ENCODE measurements around the gene FBN2. TPM values are rescaled to one million over a fixed set of nuclear protein-coding genes. Genes with fewer than 3 reads are reported as not detected.

Gene FBN2
- total and polyA plus RNA-seq, 7 experiments from 2014 or later = 0.07 to 6.8 (median 0.58) TPM; not detected in 2

DNA sequence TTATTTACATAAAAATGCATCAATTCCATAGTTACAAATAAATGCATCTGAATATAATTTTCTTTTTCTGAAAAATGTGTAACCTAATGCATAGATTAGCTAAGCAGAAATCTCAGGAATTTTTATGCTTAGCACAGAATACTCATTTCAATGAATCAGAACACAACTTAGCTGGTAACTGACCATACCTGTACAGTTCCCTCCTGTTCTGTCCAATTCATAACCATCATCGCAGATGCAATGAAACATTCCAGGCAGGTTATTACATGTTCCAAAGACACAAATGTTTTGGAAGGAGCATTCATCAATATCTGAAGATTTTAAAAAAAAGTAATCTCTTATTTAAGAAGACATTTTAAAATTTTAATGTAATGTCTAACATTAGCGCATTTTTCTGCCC lies 219.4 kb downstream of the FBN2 start:
- H3K27ac ChIP-seq (ENCODE audit: low read depth, low read length) = no peak overlapping the region
- intact Hi-C loops (cut with micrococcal nuclease) = no loop called here
- H3K4me3 Mint-ChIP-seq = no peak overlapping the region
- H3K4me1 ChIP-seq (ENCODE audit: control insufficient read depth in 2 of 2, insufficient read depth in 2 of 2, low read length in 2 of 2) = no peaks in the 10 kb centered on the region
- no peaks in the 10 kb centered on the region for H3K9me3 ChIP-seq (ENCODE audit: control insufficient read depth in 2 of 3, low read length in 3 of 3)
- no peaks in the 10 kb centered on the region for H3K27me3 ChIP-seq (ENCODE audit: control insufficient read depth in 2 of 2, insufficient read depth in 2 of 2, low read length in 2 of 2)
- peaks cover 0 to 6% (median 0%) of the 10 kb centered on the region in 5 donors for H3K27me3 Mint-ChIP-seq
- no peaks in the 10 kb centered on the region for H3K36me3 ChIP-seq (ENCODE audit: control insufficient read depth in 2 of 3, insufficient read depth in 3 of 3, low read length in 3 of 3)
- H3K27ac Mint-ChIP-seq = no peak overlapping the region
- no peak for DNase-seq
- peaks cover 0 to 9% (median 0%) of the 10 kb centered on the region in 11 donors for H3K9me3 Mint-ChIP-seq
- ChIA-PET CTCF (no interaction called here), POLR2A (no interaction called here)
- no peak for ATAC-seq
- no peak overlapping the region for H3K4me3 ChIP-seq (ENCODE audit: low read length)
- no peaks in the 10 kb centered on the region for H3K36me3 Mint-ChIP-seq
- no peaks in the 10 kb centered on the region for H3K4me1 Mint-ChIP-seq

DNA sequence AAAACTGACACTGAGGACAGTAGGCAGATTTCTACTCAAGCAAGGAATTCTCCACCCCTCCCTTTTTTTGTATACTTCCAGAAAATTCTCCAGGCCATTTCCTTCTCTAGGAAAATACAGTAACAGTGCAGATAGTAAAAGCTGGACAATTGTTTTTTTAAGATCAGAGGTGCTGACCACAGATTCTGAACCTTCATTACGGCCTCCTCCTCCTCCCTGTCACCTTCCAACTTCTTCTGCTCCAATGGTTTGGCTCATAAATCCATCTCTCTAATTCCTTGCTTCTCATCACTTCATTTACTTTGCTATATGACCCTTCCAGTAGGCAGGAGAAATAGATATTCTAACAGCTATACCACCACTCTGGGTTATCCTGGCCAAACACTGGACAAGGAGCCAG lies 220.6 kb downstream of the FBN2 start:
- H3K9me3 Mint-ChIP-seq = peaks cover 0 to 7% (median 0%) of the 10 kb centered on the region in 11 donors
- Histone ChIP-seq H3K27me3 (ENCODE audit: control insufficient read depth in 2 of 2, insufficient read depth in 2 of 2, low read length in 2 of 2) (no peaks in the 10 kb centered on the region), H3K36me3 (ENCODE audit: control insufficient read depth in 2 of 3, insufficient read depth in 3 of 3, low read length in 3 of 3) (no peaks in the 10 kb centered on the region), H3K4me3 (ENCODE audit: low read length) (no peak overlapping the region), H3K27ac (ENCODE audit: low read depth, low read length) (no peak overlapping the region), H3K9me3 (ENCODE audit: control insufficient read depth in 2 of 3, low read length in 3 of 3) (no peaks in the 10 kb centered on the region), H3K4me1 (ENCODE audit: control insufficient read depth in 2 of 2, insufficient read depth in 2 of 2, low read length in 2 of 2) (no peaks in the 10 kb centered on the region)
- no peak for DNase-seq
- no peak overlapping the region for H3K27ac Mint-ChIP-seq
- ATAC-seq = no peak
- ChIA-PET CTCF (no interaction called here), POLR2A (no interaction called here)
- no peaks in the 10 kb centered on the region for H3K36me3 Mint-ChIP-seq
- intact Hi-C loops (cut with micrococcal nuclease) = no loop called here
- no peaks in the 10 kb centered on the region for H3K4me1 Mint-ChIP-seq
- no peak overlapping the region for H3K4me3 Mint-ChIP-seq
- peaks cover 0 to 6% (median 0%) of the 10 kb centered on the region in 5 donors for H3K27me3 Mint-ChIP-seq

DNA sequence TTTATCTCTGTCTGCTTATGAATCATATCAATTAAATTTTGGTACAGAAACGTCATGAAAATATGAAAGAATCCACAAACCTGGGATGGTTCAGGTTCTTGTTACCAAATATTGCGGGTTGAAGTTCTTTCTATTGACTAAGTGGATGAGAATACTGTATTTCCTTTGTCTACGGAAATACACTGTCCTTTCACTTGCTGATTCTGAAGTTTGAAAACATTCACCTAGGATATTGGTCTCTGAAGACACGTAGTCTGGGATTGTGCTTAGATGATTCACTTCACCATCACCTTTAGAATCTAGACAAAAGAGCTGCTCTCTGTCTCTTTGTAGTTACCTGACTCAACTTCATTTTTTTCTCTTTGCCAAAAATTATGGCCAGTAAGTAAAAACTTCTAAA lies 222.4 kb downstream of the FBN2 start:
- H3K36me3 Mint-ChIP-seq = no peaks in the 10 kb centered on the region
- Histone ChIP-seq H3K27me3 (ENCODE audit: control insufficient read depth in 2 of 2, insufficient read depth in 2 of 2, low read length in 2 of 2) (no peaks in the 10 kb centered on the region), H3K4me3 (ENCODE audit: low read length) (no peak overlapping the region), H3K36me3 (ENCODE audit: control insufficient read depth in 2 of 3, insufficient read depth in 3 of 3, low read length in 3 of 3) (no peaks in the 10 kb centered on the region), H3K9me3 (ENCODE audit: control insufficient read depth in 2 of 3, low read length in 3 of 3) (no peaks in the 10 kb centered on the region), H3K4me1 (ENCODE audit: control insufficient read depth in 2 of 2, insufficient read depth in 2 of 2, low read length in 2 of 2) (no peaks in the 10 kb centered on the region), H3K27ac (ENCODE audit: low read depth, low read length) (no peak overlapping the region)
- no peak for DNase-seq
- H3K4me1 Mint-ChIP-seq = no peaks in the 10 kb centered on the region
- H3K4me3 Mint-ChIP-seq = no peak overlapping the region
- ChIA-PET POLR2A (no interaction called here), CTCF (no interaction called here)
- peaks cover 0 to 6% (median 0%) of the 10 kb centered on the region in 5 donors for H3K27me3 Mint-ChIP-seq
- no peak for ATAC-seq
- H3K27ac Mint-ChIP-seq = no peak overlapping the region
- H3K9me3 Mint-ChIP-seq = peaks cover 0 to 4% (median 0%) of the 10 kb centered on the region in 11 donors
- intact Hi-C loops (cut with micrococcal nuclease) = no loop called here

DNA sequence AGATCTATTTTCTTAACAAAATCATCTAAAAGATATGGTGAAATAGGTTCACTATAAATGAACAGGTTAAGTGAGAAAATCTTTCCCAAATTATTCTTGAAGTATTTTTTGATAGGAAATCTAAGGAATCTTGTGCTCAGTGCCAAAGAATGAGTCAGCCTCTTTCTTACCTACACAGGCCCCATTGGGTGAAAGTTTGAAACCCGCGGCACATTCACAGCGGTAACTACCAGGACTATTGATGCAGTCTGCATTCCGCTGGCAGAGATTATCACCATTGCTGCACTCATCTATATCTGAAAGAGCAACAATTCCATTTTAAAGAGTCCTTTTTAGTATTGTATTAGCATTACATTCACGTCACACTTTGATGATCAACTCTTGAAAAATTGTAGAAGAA lies 232.7 kb downstream of the FBN2 start:
- intact Hi-C loops (cut with micrococcal nuclease) = no loop called here
- ATAC-seq = no peak
- no peak overlapping the region for H3K4me3 ChIP-seq (ENCODE audit: low read length)
- H3K36me3 ChIP-seq (ENCODE audit: control insufficient read depth in 2 of 3, insufficient read depth in 3 of 3, low read length in 3 of 3) = no peaks in the 10 kb centered on the region
- no peaks in the 10 kb centered on the region for H3K4me1 ChIP-seq (ENCODE audit: control insufficient read depth in 2 of 2, insufficient read depth in 2 of 2, low read length in 2 of 2)
- H3K9me3 ChIP-seq (ENCODE audit: control insufficient read depth in 2 of 3, low read length in 3 of 3) = no peaks in the 10 kb centered on the region
- peaks cover 0 to 2% of the 10 kb centered on the region in 2 donors for H3K27me3 ChIP-seq (ENCODE audit: control insufficient read depth in 2 of 2, insufficient read depth in 2 of 2, low read length in 2 of 2)
- Mint-ChIP-seq H3K27me3 (peaks cover 0 to 10% (median 0%) of the 10 kb centered on the region in 5 donors), H3K4me3 (no peak overlapping the region), H3K36me3 (no peaks in the 10 kb centered on the region), H3K9me3 (no peaks in the 10 kb centered on the region), H3K4me1 (no peaks in the 10 kb centered on the region), H3K27ac (no peak overlapping the region)
- POLR2A ChIA-PET = no interaction called here
- CTCF ChIA-PET = no interaction called here
- no peak overlapping the region for H3K27ac ChIP-seq (ENCODE audit: low read depth, low read length)
- no peak for DNase-seq

DNA sequence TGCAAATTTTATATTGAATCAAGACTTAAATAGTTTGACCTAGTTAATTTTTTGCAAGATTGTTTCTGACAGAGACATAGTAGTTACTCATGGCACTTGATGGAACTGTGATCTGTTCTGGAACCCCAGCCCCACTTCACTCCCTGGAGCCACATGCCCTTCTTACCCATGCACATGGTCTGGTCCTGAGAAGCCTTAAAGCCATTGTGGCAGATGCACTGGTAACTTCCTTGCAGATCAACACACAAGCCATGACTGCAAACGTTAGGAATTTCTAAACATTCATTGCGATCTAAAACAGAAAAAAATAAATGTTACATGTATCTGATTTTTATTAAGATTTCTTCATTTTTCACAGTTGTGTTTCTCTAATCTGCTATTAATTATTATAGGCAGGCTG lies 233.3 kb downstream of the FBN2 start:
- Mint-ChIP-seq H3K4me3 (no peak overlapping the region), H3K36me3 (no peaks in the 10 kb centered on the region), H3K4me1 (no peaks in the 10 kb centered on the region), H3K27ac (no peak overlapping the region), H3K9me3 (no peaks in the 10 kb centered on the region), H3K27me3 (peaks cover 0 to 10% (median 0%) of the 10 kb centered on the region in 5 donors)
- DNase-seq (no peak), ATAC-seq (no peak)
- no peaks in the 10 kb centered on the region for H3K4me1 ChIP-seq (ENCODE audit: control insufficient read depth in 2 of 2, insufficient read depth in 2 of 2, low read length in 2 of 2)
- H3K9me3 ChIP-seq (ENCODE audit: control insufficient read depth in 2 of 3, low read length in 3 of 3) = no peaks in the 10 kb centered on the region
- no peak overlapping the region for H3K4me3 ChIP-seq (ENCODE audit: low read length)
- intact Hi-C loops (cut with micrococcal nuclease) = no loop called here
- no peaks in the 10 kb centered on the region for H3K36me3 ChIP-seq (ENCODE audit: control insufficient read depth in 2 of 3, insufficient read depth in 3 of 3, low read length in 3 of 3)
- H3K27ac ChIP-seq (ENCODE audit: low read depth, low read length) = no peak overlapping the region
- ChIA-PET CTCF (no interaction called here), POLR2A (no interaction called here)
- peaks cover 0 to 2% of the 10 kb centered on the region in 2 donors for H3K27me3 ChIP-seq (ENCODE audit: control insufficient read depth in 2 of 2, insufficient read depth in 2 of 2, low read length in 2 of 2)

DNA sequence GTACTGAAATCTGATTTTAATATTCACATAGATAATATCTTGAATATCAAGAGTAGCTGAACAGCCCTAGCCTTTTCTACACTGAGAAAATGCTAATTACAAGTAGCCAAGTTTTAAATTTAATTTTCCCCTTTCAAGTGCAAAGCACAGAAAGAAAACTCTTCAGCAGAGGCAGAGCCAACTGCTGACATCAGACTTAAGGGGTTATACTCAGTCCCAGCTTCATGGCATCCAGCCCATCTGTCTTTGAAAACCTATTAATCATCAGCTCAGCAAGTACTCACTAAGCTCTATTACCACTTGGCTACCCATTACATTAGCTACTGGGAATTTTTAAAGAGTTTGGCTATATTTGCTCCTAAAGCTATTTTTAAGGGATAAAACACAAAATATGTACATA lies 234.0 kb downstream of the FBN2 start:
- intact Hi-C loops (cut with micrococcal nuclease) = no loop called here
- Mint-ChIP-seq H3K4me1 (no peaks in the 10 kb centered on the region), H3K27ac (no peak overlapping the region), H3K36me3 (no peaks in the 10 kb centered on the region), H3K27me3 (peaks cover 0 to 10% (median 0%) of the 10 kb centered on the region in 5 donors), H3K9me3 (no peaks in the 10 kb centered on the region), H3K4me3 (no peak overlapping the region)
- ATAC-seq (no peak), DNase-seq (no peak)
- ChIA-PET POLR2A (no interaction called here), CTCF (no interaction called here)
- H3K4me3 ChIP-seq (ENCODE audit: low read length) = no peak overlapping the region
- peaks cover 0 to 2% of the 10 kb centered on the region in 2 donors for H3K27me3 ChIP-seq (ENCODE audit: control insufficient read depth in 2 of 2, insufficient read depth in 2 of 2, low read length in 2 of 2)
- no peaks in the 10 kb centered on the region for H3K4me1 ChIP-seq (ENCODE audit: control insufficient read depth in 2 of 2, insufficient read depth in 2 of 2, low read length in 2 of 2)
- no peak overlapping the region for H3K27ac ChIP-seq (ENCODE audit: low read depth, low read length)
- no peaks in the 10 kb centered on the region for H3K36me3 ChIP-seq (ENCODE audit: control insufficient read depth in 2 of 3, insufficient read depth in 3 of 3, low read length in 3 of 3)
- H3K9me3 ChIP-seq (ENCODE audit: control insufficient read depth in 2 of 3, low read length in 3 of 3) = no peaks in the 10 kb centered on the region

DNA sequence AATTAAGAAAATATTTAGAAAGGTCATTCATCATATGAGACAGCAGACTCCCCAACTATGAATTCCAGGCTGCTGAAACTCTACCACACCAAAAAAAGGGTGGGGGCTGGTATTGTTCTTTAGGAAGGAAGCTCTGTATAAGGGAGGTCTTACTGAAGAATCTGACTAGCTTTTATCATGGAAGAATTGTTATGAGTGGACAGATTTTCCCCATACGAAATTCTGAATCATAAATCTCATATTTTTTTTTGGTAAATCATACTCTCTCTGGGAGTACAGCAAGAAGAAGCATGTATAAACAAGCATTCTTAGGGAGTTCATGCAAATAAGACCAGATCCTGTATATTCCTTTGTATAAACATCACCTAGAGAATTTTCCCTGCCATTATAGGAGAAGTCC lies 234.5 kb downstream of the FBN2 start:
- Histone ChIP-seq H3K4me1 (ENCODE audit: control insufficient read depth in 2 of 2, insufficient read depth in 2 of 2, low read length in 2 of 2) (no peaks in the 10 kb centered on the region), H3K9me3 (ENCODE audit: control insufficient read depth in 2 of 3, low read length in 3 of 3) (no peaks in the 10 kb centered on the region), H3K27me3 (ENCODE audit: control insufficient read depth in 2 of 2, insufficient read depth in 2 of 2, low read length in 2 of 2) (peaks cover 0 to 2% of the 10 kb centered on the region in 2 donors), H3K4me3 (ENCODE audit: low read length) (no peak overlapping the region), H3K36me3 (ENCODE audit: control insufficient read depth in 2 of 3, insufficient read depth in 3 of 3, low read length in 3 of 3) (no peaks in the 10 kb centered on the region), H3K27ac (ENCODE audit: low read depth, low read length) (no peak overlapping the region)
- DNase-seq (no peak), ATAC-seq (no peak)
- H3K4me1 Mint-ChIP-seq = no peaks in the 10 kb centered on the region
- POLR2A ChIA-PET = no interaction called here
- H3K4me3 Mint-ChIP-seq = no peak overlapping the region
- H3K36me3 Mint-ChIP-seq = no peaks in the 10 kb centered on the region
- no peaks in the 10 kb centered on the region for H3K9me3 Mint-ChIP-seq
- H3K27me3 Mint-ChIP-seq = peaks cover 0 to 10% (median 0%) of the 10 kb centered on the region in 5 donors
- no peak overlapping the region for H3K27ac Mint-ChIP-seq
- CTCF ChIA-PET = no interaction called here
- intact Hi-C loops (cut with micrococcal nuclease) = no loop called here

Data from naive thymus-derived CD4-positive, alpha-beta T cell (primary cell).